K562 (cell line): ENCODE results near the gene PHEX. TPM values are rescaled to one million over a fixed set of nuclear protein-coding genes. Genes with fewer than 3 reads are reported as not detected.

Experiments used
- ATAC-seq: fragments of 200-7000 bp; cut with Tn5 transposase; 3 replicates; pipeline ENCODE4 v1.9.1; 2020; ENCODE audit warnings: moderate library complexity
- BruUV-seq: library from RNA; stranded (reverse); fragments of 400-500 nt; replicated peaks from 2 replicates; lab custom pipeline; 2021; lab: Mats Ljungman, UMichigan
- CTCF ChIA-PET: fragments of 300-600 bp; formaldehyde crosslinking; extraction: SDS; loops from one replicate; lab custom pipeline; 2021; ENCODE audit warnings: low intra/inter-chr PET ratio; lab: Yijun Ruan, JAX
- POLR2A ChIA-PET: fragments of 300-600, 350-650 bp; sonication (Branson Sonifier 250); formaldehyde crosslinking; extraction: SDS; loops from one replicate; lab custom pipeline; 2021; ENCODE audit warnings: antibody characterized with exemption, inconsistent platforms; lab: Yijun Ruan, JAX
- DNase-seq, 4 experiments: peaks; one replicate each; pipeline versions ENCODE4 v3.0.0 to v3.0.0-alpha.2; 2011 to 2018; ENCODE audit warnings: low spot score in 3 of 4, mixed read lengths in 3 of 4; ENCODE audit errors: extremely low read depth in 1 of 4
- FAIRE-seq: peaks from 2 replicates; lab custom pipeline; 2011; peaks lifted over from hg19 to GRCh38; lab: Jason Lieb, UNC
- H2AFZ ChIP-seq: 2 replicates; pipeline ENCODE4 v1.6.0; 2011; ENCODE audit warnings: low read depth, low read length, control low read depth, inconsistent platforms
- H3K27ac ChIP-seq: fragments of 200-600 bp; 3 replicates; pipeline ENCODE4 v1.8.0; 2011; ENCODE audit warnings: low read depth, mild to moderate bottlenecking, control low read depth, inconsistent platforms, low read length, moderate library complexity, mixed read lengths; ENCODE audit errors: extremely low read depth
- H3K27me3 ChIP-seq, 2 experiments: fragments of 300-600 bp in 1 of 2; 2 replicates in 1 of 2; 3 replicates in 1 of 2; pipeline versions ENCODE4 v1.6.0 to v1.8.0; 2011; ENCODE audit warnings: inconsistent platforms in 2 of 2, low read length in 2 of 2, mild to moderate bottlenecking in 1 of 2, mixed read lengths in 1 of 2, moderate library complexity in 1 of 2; ENCODE audit not compliant: control insufficient read depth in 2 of 2, insufficient read depth in 2 of 2
- H3K36me3 ChIP-seq: fragments of 300-600 bp; 3 replicates; pipeline ENCODE4 v1.8.0; 2011; ENCODE audit warnings: mild to moderate bottlenecking, low read length, inconsistent platforms; ENCODE audit not compliant: control insufficient read depth, insufficient read depth
- H3K4me1 ChIP-seq, 2 experiments: fragments of 200-600 bp in 1 of 2; replicated peaks in 1 of 2; 2 replicates in 1 of 2; 3 replicates in 1 of 2; pipeline versions ENCODE4 v1.5.1 to v1.8.0; 2011; ENCODE audit warnings: inconsistent platforms in 2 of 2, low read length in 2 of 2, mild to moderate bottlenecking in 1 of 2, mixed read lengths in 1 of 2, moderate library complexity in 1 of 2; ENCODE audit not compliant: control insufficient read depth in 2 of 2, insufficient read depth in 2 of 2
- H3K4me2 ChIP-seq: 2 replicates; pipeline ENCODE4 v1.6.1; 2011; ENCODE audit warnings: low read length, control low read depth, inconsistent platforms, mixed read lengths; ENCODE audit not compliant: insufficient read depth
- H3K4me3 ChIP-seq: fragments of 200-600 bp; sonication (generic), shearing (Covaris generic); 2 replicates; pipeline ENCODE4 v1.5.1; 2016; ENCODE audit warnings: control low read depth, inconsistent platforms
- H3K79me2 ChIP-seq: fragments of 200-600 bp; 3 replicates; pipeline ENCODE4 v1.8.0; 2011; ENCODE audit warnings: low read length, inconsistent platforms; ENCODE audit not compliant: control insufficient read depth, insufficient read depth
- H3K9ac ChIP-seq, 2 experiments: 2 replicates each; pipeline versions ENCODE4 v1.6.0 to v1.6.1; 2011; ENCODE audit warnings: low read depth in 2 of 2, low read length in 2 of 2, control low read depth in 1 of 2, inconsistent platforms in 1 of 2, mild to moderate bottlenecking in 1 of 2, mixed read lengths in 1 of 2; ENCODE audit not compliant: insufficient read depth in 1 of 2
- H3K9me1 ChIP-seq: one replicate; pipeline ENCODE4 v1.6.0; 2011; ENCODE audit warnings: inconsistent platforms, mild to moderate bottlenecking, low read length, moderate library complexity; ENCODE audit not compliant: control insufficient read depth, insufficient read depth
- H3K9me3 ChIP-seq: replicated peaks from 2 replicates; pipeline ENCODE4 v1.5.1; 2011; ENCODE audit warnings: low read depth, low read length, inconsistent platforms; ENCODE audit not compliant: control insufficient read depth, insufficient read depth
- H4K20me1 ChIP-seq: replicated peaks from 2 replicates; pipeline ENCODE4 v1.6.1; 2011; ENCODE audit warnings: low read length, inconsistent platforms, mixed read lengths; ENCODE audit not compliant: control insufficient read depth, insufficient read depth
- CBX1 ChIP-seq: sonication (generic); IDR thresholded peaks from 2 replicates; pipeline ENCODE4 v1.6.1; 2016; ENCODE audit warnings: antibody characterized with exemption, low read depth, mild to moderate bottlenecking
- HSF4 ChIP-seq: fragments of 250-450 bp; sonication (Bioruptor Pico); IDR thresholded peaks from 2 replicates; pipeline ENCODE4 v2.1.2; 2022; ENCODE audit warnings: mild to moderate bottlenecking, moderate library complexity, borderline replicate concordance
- JUNB ChIP-seq: fragments of 450-650 bp; formaldehyde crosslinking; conservative IDR thresholded peaks from 2 replicates; pipeline ENCODE4 v1.4.0; 2020; ENCODE audit warnings: mild to moderate bottlenecking
- JUND ChIP-seq, 2 experiments: IDR thresholded peaks; 2 replicates in 1 of 2; 3 replicates in 1 of 2; pipeline ENCODE4 v1.6.1; 2011; ENCODE audit warnings: borderline replicate concordance in 2 of 2, low read depth in 2 of 2, low read length in 2 of 2, improper control_type of control experiment in 1 of 2, missing biosample characterization in 1 of 2, missing genetic modification characterization in 1 of 2, missing genetic modification reagents in 1 of 2
- MEF2A ChIP-seq: IDR thresholded peaks from 2 replicates; pipeline ENCODE4 v1.6.1; 2011; ENCODE audit warnings: low read depth, mild to moderate bottlenecking, low read length, moderate library complexity; ENCODE audit not compliant: control insufficient read depth
- NR2C2 ChIP-seq, 2 experiments: fragments of 200-800 bp in 1 of 2; sonication (Bioruptor generic) in 1 of 2; sonication (generic) in 1 of 2; formaldehyde crosslinking in 1 of 2; IDR thresholded peaks; 2 replicates each; pipeline versions ENCODE4 v1.6.1 to v1.8.0; 2016 to 2022; ENCODE audit warnings: mild to moderate bottlenecking in 1 of 2, missing compliant biosample characterization in 1 of 2, missing genetic modification characterization in 1 of 2, missing genetic modification reagents in 1 of 2
- ZC3H11A ChIP-seq: IDR thresholded peaks from 2 replicates; pipeline ENCODE4 v1.6.1; 2012; ENCODE audit warnings: low read depth, low read length, improper control_type of control experiment
- WGBS: fragments of 100-300 bp; shearing (Covaris generic); methylation state at CpG from one replicate; pipeline ENCODE4 v1.1.6; 2016; ENCODE audit warnings: low coverage, mixed read lengths; ENCODE audit not compliant: insufficient coverage; ENCODE audit errors: missing lambda C conversion rate; 5-methylcytosine and 5-hydroxymethylcytosine counted together
- in situ Hi-C: fragments of 300-500 bp; cut with MboI; formaldehyde crosslinking; loops from 4 replicates; pipeline ENCODE4 v1.15.0; 2018; ENCODE audit warnings: inconsistent platforms, mixed read lengths
- intact Hi-C: fragments of 100-400 bp; cut with micrococcal nuclease; formaldehyde crosslinking; loops from 2 replicates; pipeline ENCODE4 v1.14.2; 2022
- polyA plus RNA-seq, 8 experiments: library from polyadenylated mRNA; depleted of rRNA in 4 of 8; stranded (reverse) in 5 of 8; unstranded in 3 of 8; fragments of >200 nt; fragmentation: Nextera tagmentation in 2 of 8; fragmentation: Illumina TruSeq in 1 of 8; extraction: Ambion mirVana in 2 of 8; extraction: Trizol in 1 of 8; gene quantifications; 2 replicates each; pipeline versions ENCODE4 v1.2.1 to v1.2.3, GENCODE V29; 2011 to 2014; ENCODE audit warnings: inconsistent platforms in 1 of 8, missing spikeins in 1 of 8
- total RNA-seq, 7 experiments: library from RNA; depleted of rRNA in 6 of 7; stranded (reverse); fragments of >200 nt in 6 of 7; fragmentation: Illumina TruSeq in 2 of 7; extraction: Trizol in 2 of 7; gene quantifications; 2 replicates each; pipeline versions ENCODE4 v1.2.1 to v1.2.3, GENCODE V29; 2011 to 2021; ENCODE audit warnings: low replicate concordance in 1 of 7
- TF ChIP-seq, protein P1 (sequence below): fragments of 450-650 bp; IDR thresholded peaks from 2 replicates; pipeline ENCODE4 v1.6.1; 2016; ENCODE audit warnings: low read depth, mild to moderate bottlenecking, moderate library complexity
- TF ChIP-seq, protein P2 (sequence below): fragments of 200-800 bp; sonication (Bioruptor generic); IDR thresholded peaks from 2 replicates; pipeline ENCODE4 v1.6.1; 2017; ENCODE audit warnings: missing genetic modification characterization, missing compliant biosample characterization
- TF ChIP-seq, protein P3 (sequence below), 2 experiments: fragments of 250-450 bp in 1 of 2; fragments of 450-650 bp in 1 of 2; sonication (Bioruptor Pico) in 1 of 2; IDR thresholded peaks; 2 replicates each; pipeline versions ENCODE4 v1.6.1 to v1.8.0; 2016 to 2021; ENCODE audit warnings: mild to moderate bottlenecking in 2 of 2, moderate library complexity in 2 of 2, missing compliant biosample characterization in 1 of 2, missing genetic modification characterization in 1 of 2
- TF ChIP-seq, protein P4 (sequence below): sonication (generic); formaldehyde crosslinking; IDR thresholded peaks from 2 replicates; pipeline ENCODE4 v1.8.0; 2022; ENCODE audit warnings: mild to moderate bottlenecking, missing genetic modification reagents
- TF ChIP-seq, protein P5 (sequence below): fragments of 450-650 bp; IDR thresholded peaks from 2 replicates; pipeline ENCODE4 v1.6.1; 2016; ENCODE audit warnings: antibody characterized with exemption

The PHEX gene
- total and polyA plus RNA-seq, 9 of the 15 experiments (the other 6 are each of a cell fraction or from before 2014, with no cell fraction given) = 0.01 to 0.11 (median 0.04) TPM; not detected in 6

DNA sequence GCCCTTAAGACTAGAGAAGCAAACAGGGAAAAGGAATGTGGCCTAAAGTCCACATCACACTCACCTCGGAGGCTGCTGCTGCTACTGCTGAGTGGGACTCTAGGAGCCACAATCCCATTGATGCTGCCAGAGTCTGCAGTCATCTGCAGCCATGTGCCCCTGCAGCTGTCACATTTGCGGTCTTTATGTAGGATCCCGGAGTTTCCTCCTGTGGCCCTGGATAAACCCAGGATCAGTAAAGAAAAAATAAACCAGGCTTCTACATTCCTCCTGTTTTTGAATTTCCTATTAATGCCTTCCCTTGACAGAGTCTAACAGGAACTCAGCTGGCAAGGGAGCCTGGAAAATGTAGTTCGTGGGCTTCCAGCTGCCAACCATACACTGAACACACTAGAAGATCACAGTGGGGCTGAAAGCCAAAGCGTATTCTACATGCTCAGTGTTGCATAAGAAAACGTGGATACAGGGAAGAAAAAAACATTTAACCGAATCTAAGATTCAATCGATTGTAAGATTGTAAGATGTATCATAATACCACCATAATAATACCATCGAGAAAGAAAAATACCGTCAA, 10.3 kb upstream of the PHEX start:
- CTCF ChIA-PET = interaction anchor here (0.7 kb wide), 1 partner anchor 20 kb away, joined by 6 read pairs; no protein-coding TSS in a partner anchor
- H3K4me2 ChIP-seq = no peak overlapping the region
- H3K4me3 ChIP-seq = no peak overlapping the region
- 4% methylated on average over 9 of the region's 10 CpGs for WGBS
- no peaks in the 10 kb centered on the region for H3K9me1 ChIP-seq
- no peak for ATAC-seq
- no peaks in the 10 kb centered on the region for H3K4me1 ChIP-seq
- POLR2A ChIA-PET = no interaction called here
- no peak overlapping the region for H2AFZ ChIP-seq
- no peaks in the 10 kb centered on the region for H3K9me3 ChIP-seq
- no peak overlapping the region for H3K27ac ChIP-seq
- no peak for TF ChIP-seq ZC3H11A
- no peak for TF ChIP-seq CBX1
- TF ChIP-seq, protein P1, sequence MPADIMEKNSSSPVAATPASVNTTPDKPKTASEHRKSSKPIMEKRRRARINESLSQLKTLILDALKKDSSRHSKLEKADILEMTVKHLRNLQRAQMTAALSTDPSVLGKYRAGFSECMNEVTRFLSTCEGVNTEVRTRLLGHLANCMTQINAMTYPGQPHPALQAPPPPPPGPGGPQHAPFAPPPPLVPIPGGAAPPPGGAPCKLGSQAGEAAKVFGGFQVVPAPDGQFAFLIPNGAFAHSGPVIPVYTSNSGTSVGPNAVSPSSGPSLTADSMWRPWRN = no peak
- no peak for TF ChIP-seq JUNB (CRISPR knock-in tag)
- TF ChIP-seq HSF4 (CRISPR knock-in tag) = no peak
- TF ChIP-seq, protein P2, sequence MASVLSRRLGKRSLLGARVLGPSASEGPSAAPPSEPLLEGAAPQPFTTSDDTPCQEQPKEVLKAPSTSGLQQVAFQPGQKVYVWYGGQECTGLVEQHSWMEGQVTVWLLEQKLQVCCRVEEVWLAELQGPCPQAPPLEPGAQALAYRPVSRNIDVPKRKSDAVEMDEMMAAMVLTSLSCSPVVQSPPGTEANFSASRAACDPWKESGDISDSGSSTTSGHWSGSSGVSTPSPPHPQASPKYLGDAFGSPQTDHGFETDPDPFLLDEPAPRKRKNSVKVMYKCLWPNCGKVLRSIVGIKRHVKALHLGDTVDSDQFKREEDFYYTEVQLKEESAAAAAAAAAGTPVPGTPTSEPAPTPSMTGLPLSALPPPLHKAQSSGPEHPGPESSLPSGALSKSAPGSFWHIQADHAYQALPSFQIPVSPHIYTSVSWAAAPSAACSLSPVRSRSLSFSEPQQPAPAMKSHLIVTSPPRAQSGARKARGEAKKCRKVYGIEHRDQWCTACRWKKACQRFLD (CRISPR knock-in tag) = no peak
- TF ChIP-seq, protein P3, sequence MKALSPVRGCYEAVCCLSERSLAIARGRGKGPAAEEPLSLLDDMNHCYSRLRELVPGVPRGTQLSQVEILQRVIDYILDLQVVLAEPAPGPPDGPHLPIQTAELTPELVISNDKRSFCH (CRISPR knock-in tag; IDR thresholded peaks at IDR 0.05) = no peak
- TF ChIP-seq, protein P3 (tag; IDR thresholded peaks at IDR 0.05) = no peak
- no peak for TF ChIP-seq NR2C2 (CRISPR knock-in tag; IDR thresholded peaks at IDR 0.05)
- no peak for TF ChIP-seq NR2C2 (tag; IDR thresholded peaks at IDR 0.05)
- TF ChIP-seq MEF2A = no peak
- TF ChIP-seq, protein P4, sequence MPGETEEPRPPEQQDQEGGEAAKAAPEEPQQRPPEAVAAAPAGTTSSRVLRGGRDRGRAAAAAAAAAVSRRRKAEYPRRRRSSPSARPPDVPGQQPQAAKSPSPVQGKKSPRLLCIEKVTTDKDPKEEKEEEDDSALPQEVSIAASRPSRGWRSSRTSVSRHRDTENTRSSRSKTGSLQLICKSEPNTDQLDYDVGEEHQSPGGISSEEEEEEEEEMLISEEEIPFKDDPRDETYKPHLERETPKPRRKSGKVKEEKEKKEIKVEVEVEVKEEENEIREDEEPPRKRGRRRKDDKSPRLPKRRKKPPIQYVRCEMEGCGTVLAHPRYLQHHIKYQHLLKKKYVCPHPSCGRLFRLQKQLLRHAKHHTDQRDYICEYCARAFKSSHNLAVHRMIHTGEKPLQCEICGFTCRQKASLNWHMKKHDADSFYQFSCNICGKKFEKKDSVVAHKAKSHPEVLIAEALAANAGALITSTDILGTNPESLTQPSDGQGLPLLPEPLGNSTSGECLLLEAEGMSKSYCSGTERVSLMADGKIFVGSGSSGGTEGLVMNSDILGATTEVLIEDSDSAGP (CRISPR knock-in tag) = no peak
- TF ChIP-seq JUND (IDR thresholded peaks at IDR 0.05; ENCODE audit: borderline replicate concordance, low read depth, low read length) = no peak
- no peak for TF ChIP-seq JUND (tag; IDR thresholded peaks at IDR 0.05; ENCODE audit: borderline replicate concordance, low read depth, low read length)
- TF ChIP-seq, protein P5, sequence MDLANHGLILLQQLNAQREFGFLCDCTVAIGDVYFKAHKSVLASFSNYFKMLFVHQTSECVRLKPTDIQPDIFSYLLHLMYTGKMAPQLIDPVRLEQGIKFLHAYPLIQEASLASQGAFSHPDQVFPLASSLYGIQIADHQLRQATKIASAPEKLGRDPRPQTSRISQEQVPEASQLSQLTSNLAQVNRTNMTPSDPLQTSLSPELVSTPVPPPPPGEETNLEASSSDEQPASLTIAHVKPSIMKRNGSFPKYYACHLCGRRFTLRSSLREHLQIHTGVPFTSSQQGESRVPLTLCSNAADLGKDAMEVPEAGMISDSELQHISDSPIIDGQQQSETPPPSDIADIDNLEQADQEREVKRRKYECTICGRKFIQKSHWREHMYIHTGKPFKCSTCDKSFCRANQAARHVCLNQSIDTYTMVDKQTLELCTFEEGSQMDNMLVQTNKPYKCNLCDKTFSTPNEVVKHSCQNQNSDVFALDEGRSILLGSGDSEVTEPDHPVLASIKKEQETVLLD = no peak
- FAIRE-seq = no peak
- H3K27me3 ChIP-seq = no peaks in the 10 kb centered on the region
- in situ Hi-C loops (no loop called here), intact Hi-C loops (no loop called here)
- H4K20me1 ChIP-seq = no peaks in the 10 kb centered on the region
- DNase-seq = no peak
- no peaks in the 10 kb centered on the region for H3K79me2 ChIP-seq
- H3K36me3 ChIP-seq = no peaks in the 10 kb centered on the region
- no peak overlapping the region for H3K9ac ChIP-seq
- BruUV-seq = no TSS peak
